Neuronal stem cell (in vitro differentiated cells): ENCODE measurements around the gene COL6A2.

ENCODE experiments used
- DNase-seq: peaks from one replicate; pipeline ENCODE4 v3.0.0-alpha.2; 2013; ENCODE audit warnings: low spot score
- H2AFZ ChIP-seq: one replicate; pipeline ENCODE4 v1.6.1; 2013; ENCODE audit warnings: mild to moderate bottlenecking, low read length, inconsistent platforms
- H2AK5ac ChIP-seq: 2 replicates; pipeline ENCODE4 v1.6.1; 2013; ENCODE audit warnings: low read depth, mild to moderate bottlenecking, inconsistent platforms, low read length, moderate library complexity, mixed read lengths
- H2BK120ac ChIP-seq: 2 replicates; pipeline ENCODE4 v1.6.1; 2013; ENCODE audit warnings: low read depth, mild to moderate bottlenecking, inconsistent platforms, low read length, moderate library complexity, mixed read lengths
- H2BK12ac ChIP-seq: one replicate; pipeline ENCODE4 v1.6.1; 2013; ENCODE audit warnings: low read length, inconsistent platforms
- H2BK15ac ChIP-seq: 2 replicates; pipeline ENCODE4 v1.6.1; 2013; ENCODE audit warnings: mild to moderate bottlenecking, low read length, inconsistent platforms, mixed read lengths
- H2BK5ac ChIP-seq: one replicate; pipeline ENCODE4 v1.6.1; 2013; ENCODE audit warnings: inconsistent platforms, mild to moderate bottlenecking, low read length, moderate library complexity
- H3K14ac ChIP-seq: one replicate; pipeline ENCODE4 v1.6.1; 2013; ENCODE audit warnings: low read length, inconsistent platforms
- H3K18ac ChIP-seq: 2 replicates; pipeline ENCODE4 v1.6.1; 2013; ENCODE audit warnings: low read length, inconsistent platforms
- H3K23ac ChIP-seq: 2 replicates; pipeline ENCODE4 v1.6.1; 2013; ENCODE audit warnings: low read depth, mild to moderate bottlenecking, mixed read lengths, low read length, inconsistent platforms; ENCODE audit not compliant: poor library complexity
- H3K27ac ChIP-seq: replicated peaks from 3 replicates; pipeline ENCODE4 v1.5.1; 2013; ENCODE audit warnings: low read length, inconsistent platforms
- H3K27me3 ChIP-seq, 3 experiments: 2 replicates each; pipeline ENCODE4 v1.6.1; 2013; ENCODE audit warnings: low read length in 3 of 3, mild to moderate bottlenecking in 2 of 3, inconsistent platforms in 1 of 3, low read depth in 1 of 3, mixed read lengths in 1 of 3, moderate library complexity in 1 of 3; ENCODE audit not compliant: control insufficient read depth in 3 of 3, insufficient read depth in 3 of 3
- H3K36me3 ChIP-seq, 2 donors: replicated peaks in 1 of 2; 2 replicates each; pipeline ENCODE4 v1.6.1; 2013; ENCODE audit warnings: low read length in 2 of 2; ENCODE audit not compliant: control insufficient read depth in 2 of 2, insufficient read depth in 2 of 2
- H3K4ac ChIP-seq: 2 replicates; pipeline ENCODE4 v1.6.1; 2013; ENCODE audit warnings: inconsistent platforms, mild to moderate bottlenecking, low read length, moderate library complexity
- H3K4me1 ChIP-seq, 2 donors: 1 replicate in 1 of 2; 2 replicates in 1 of 2; pipeline ENCODE4 v1.6.1; 2013; ENCODE audit warnings: low read length in 2 of 2, low read depth in 1 of 2; ENCODE audit not compliant: control insufficient read depth in 2 of 2, insufficient read depth in 1 of 2
- H3K4me2 ChIP-seq: one replicate; pipeline ENCODE4 v1.6.1; 2013; ENCODE audit warnings: mild to moderate bottlenecking, low read length, inconsistent platforms; ENCODE audit not compliant: insufficient read depth, poor library complexity, severe bottlenecking
- H3K4me3 ChIP-seq, 2 donors: 2 replicates each; pipeline ENCODE4 v1.5.1; 2013; ENCODE audit warnings: low read length in 2 of 2, mild to moderate bottlenecking in 2 of 2, inconsistent platforms in 1 of 2, moderate library complexity in 1 of 2
- H3K79me1 ChIP-seq: one replicate; pipeline ENCODE4 v1.6.1; 2013; ENCODE audit warnings: low read depth, mild to moderate bottlenecking, inconsistent platforms, low read length, moderate library complexity
- H3K9ac ChIP-seq: one replicate; pipeline ENCODE4 v1.6.1; 2013; ENCODE audit warnings: mild to moderate bottlenecking, low read depth, low read length, inconsistent platforms; ENCODE audit not compliant: poor library complexity
- H3K9me3 ChIP-seq, 2 donors: replicated peaks in 1 of 2; 2 replicates each; pipeline versions ENCODE3 to v1.6.1; 2013; ENCODE audit warnings: low read length in 2 of 2, mild to moderate bottlenecking in 2 of 2, inconsistent platforms in 1 of 2, low read depth in 1 of 2, mixed read lengths in 1 of 2, moderate library complexity in 1 of 2; ENCODE audit not compliant: control insufficient read depth in 2 of 2, insufficient read depth in 1 of 2
- H4K8ac ChIP-seq: one replicate; pipeline ENCODE4 v1.6.1; 2013; ENCODE audit warnings: low read depth, mild to moderate bottlenecking, inconsistent platforms, low read length, moderate library complexity
- H4K91ac ChIP-seq: one replicate; pipeline ENCODE4 v1.6.1; 2013; ENCODE audit warnings: low read length, low read depth, mild to moderate bottlenecking, inconsistent platforms; ENCODE audit not compliant: poor library complexity
- WGBS, 2 donors: extraction: QIAGEN DNeasy Blood & Tissue Kit; methylation state at CpG; one replicate each; pipeline ENCODE4 v1.1.7; 2013; ENCODE audit warnings: missing lambda C conversion rate in 2 of 2, mixed read lengths in 1 of 2; ENCODE audit not compliant: insufficient read length in 2 of 2, insufficient replicate concordance in 1 of 2; ENCODE audit errors: extremely low coverage in 2 of 2; 5-methylcytosine and 5-hydroxymethylcytosine counted together

Gene COL6A2

DNA sequence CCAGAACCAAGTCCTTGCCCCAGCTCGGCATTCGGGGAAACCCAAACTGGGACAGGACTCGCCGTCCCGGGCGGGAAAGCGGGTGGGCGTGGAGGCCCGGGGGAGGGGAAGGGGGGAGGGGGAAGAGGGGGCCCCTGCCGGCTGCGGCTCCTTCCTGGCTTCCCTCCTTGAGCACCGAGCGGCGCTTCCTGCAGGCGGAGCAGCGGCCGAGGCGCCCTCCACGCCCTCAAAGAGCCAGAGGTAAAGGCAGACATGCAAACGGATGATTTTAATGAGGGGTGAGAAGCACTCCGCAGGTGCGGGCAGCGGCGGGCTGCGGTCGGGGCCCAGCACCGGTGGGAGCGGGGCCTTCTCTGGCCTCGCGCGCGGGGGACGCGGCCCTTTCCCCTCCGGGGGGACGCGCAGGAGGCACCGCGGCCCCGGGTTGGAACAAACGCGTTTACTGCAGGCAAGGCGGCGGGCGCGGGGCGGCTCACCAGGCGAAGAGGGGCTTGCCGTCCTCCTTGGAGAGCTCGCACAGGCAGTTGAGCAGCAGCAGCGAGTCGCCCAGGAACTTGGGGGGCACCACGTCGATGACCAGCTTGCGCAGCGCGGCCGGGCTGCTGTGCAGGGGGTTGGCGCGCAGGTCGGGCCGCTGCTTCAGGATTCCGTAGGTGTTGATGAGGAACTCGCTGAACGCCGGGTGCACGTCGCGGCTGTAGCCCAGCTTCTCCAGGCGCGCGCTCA, 63.2 kb downstream of the COL6A2 start:
- Histone ChIP-seq H2BK12ac (no peak overlapping the region), H2AK5ac (no peak overlapping the region), H3K4me2 (no peak overlapping the region), H3K4me1 (peaks cover 2 to 3% of the 10 kb centered on the region in 2 donors), H3K14ac (peak overlapping the region; percentile 38), H3K36me3 (peaks cover 0 to under 1% of the 10 kb centered on the region in 2 donors), H2BK5ac (no peak overlapping the region), H3K79me1 (peaks cover 4% of the 10 kb centered on the region), H2BK15ac (no peak overlapping the region), H4K91ac (no peak overlapping the region), H3K4me3 (peak overlapping the region in 1 of 2 donors; percentile 53), H3K27me3 (no peaks in the 10 kb centered on the region), H3K4ac (no peak overlapping the region), H3K23ac (peak overlapping the region; percentile 80), H3K9ac (no peak overlapping the region), H3K18ac (no peak overlapping the region), H2AFZ (no peak overlapping the region), H2BK120ac (no peak overlapping the region), H3K9me3 (peaks cover 3 to 5% of the 10 kb centered on the region in 2 donors), H3K27ac (no peak overlapping the region), H4K8ac (no peak overlapping the region)
- no peak for DNase-seq
- WGBS, 2 donors, result no CpG with 5 or more reads among the region's 72 CpGs

DNA sequence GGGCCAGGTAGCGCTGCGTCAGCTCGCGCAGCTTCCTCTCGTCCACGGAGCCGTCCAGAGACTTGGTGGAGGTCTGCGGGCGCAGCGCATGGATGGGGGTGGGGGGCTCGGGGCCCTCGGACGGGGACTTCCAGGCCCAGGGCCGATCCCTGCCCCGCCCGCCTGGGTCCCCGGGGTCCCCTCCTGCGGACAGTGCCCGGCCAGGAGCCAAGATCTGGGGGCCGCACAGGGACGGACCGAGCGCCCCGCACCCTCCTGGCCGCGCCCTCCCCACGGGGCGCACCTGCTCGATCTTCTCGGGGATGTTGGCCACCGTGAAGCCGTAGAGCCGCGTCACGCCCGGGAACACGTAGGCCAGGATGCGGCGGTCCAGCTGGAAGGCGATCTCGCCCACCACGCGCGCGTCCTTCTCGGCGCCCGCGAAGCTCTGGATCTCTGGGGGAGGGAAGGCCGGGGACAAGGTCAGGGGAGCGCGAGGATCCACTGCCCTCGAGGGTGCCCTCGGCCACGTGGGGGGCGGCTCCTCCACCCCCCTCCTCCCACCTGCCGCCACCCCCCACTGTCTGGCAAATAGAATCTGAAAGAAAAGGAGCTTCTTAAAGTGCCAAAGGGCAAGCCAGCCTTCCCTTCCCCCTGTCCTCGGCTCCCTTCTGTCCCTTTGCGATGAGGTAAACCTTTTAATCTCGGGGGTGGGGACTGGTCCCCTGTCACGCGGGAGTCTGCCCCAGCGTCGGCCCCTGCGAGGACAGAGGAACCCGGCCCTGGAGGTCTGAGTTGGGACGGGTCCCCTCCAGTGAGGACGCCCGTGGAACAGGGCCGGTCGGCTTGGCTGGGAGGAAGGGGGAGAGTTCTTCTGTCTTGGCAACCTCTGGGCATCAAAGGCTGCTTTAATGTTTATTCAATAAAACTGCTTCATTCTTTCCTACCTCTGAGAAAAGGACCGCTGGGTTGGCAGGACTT, 64.0 kb downstream of the COL6A2 start:
- no peaks in the 10 kb centered on the region for H3K36me3 ChIP-seq

DNA sequence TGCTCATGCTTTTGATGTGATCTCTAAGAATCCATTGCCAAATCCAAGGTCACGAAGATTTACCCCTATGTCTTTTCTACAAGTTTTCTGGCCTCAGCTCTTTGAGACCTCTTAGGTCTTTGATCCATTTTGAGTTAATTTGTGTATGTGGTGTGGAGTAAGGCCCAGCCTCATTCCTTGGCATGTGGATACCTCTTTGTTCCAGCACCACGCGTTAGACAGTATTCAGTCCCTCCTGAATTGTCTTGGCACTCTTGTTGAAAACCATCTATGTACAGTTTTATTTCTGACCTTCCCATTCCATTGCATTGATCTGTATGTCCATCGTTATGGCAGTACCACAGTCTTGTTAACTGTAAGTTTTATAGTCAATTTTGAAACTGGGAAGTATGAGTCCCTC, 65.5 kb downstream of the COL6A2 start:
- peaks cover 3 to 4% of the 10 kb centered on the region in 2 donors for H3K9me3 ChIP-seq
- no peak overlapping the region for H4K8ac ChIP-seq
- no peak overlapping the region for H3K9ac ChIP-seq
- no peak overlapping the region for H3K18ac ChIP-seq
- H2BK12ac ChIP-seq, result no peak overlapping the region
- no peaks in the 10 kb centered on the region for H3K27me3 ChIP-seq
- H3K27ac ChIP-seq, result no peak overlapping the region
- H3K4me2 ChIP-seq, result no peak overlapping the region
- no peak overlapping the region for H3K4me3 ChIP-seq
- no peak overlapping the region for H2BK5ac ChIP-seq
- no peaks in the 10 kb centered on the region for H3K36me3 ChIP-seq
- H4K91ac ChIP-seq, result no peak overlapping the region
- H2AFZ ChIP-seq, result no peak overlapping the region
- no peak overlapping the region for H3K23ac ChIP-seq
- no peak overlapping the region for H2BK120ac ChIP-seq
- no peak overlapping the region for H3K14ac ChIP-seq
- H3K79me1 ChIP-seq, result peaks cover 3% of the 10 kb centered on the region
- H2BK15ac ChIP-seq, result no peak overlapping the region
- WGBS, 2 donors, result no CpG with 5 or more reads among the region's 4 CpGs
- no peak for DNase-seq
- no peak overlapping the region for H2AK5ac ChIP-seq
- no peaks in the 10 kb centered on the region for H3K4me1 ChIP-seq
- no peak overlapping the region for H3K4ac ChIP-seq

More for the DNA sequence above, 64.0 kb downstream of the COL6A2 start:
- peaks cover 4% of the 10 kb centered on the region for H3K79me1 ChIP-seq
- no peak overlapping the region for H2AK5ac ChIP-seq
- peak overlapping the region; percentile 96 for H4K8ac ChIP-seq
- H3K4me2 ChIP-seq, result no peak overlapping the region
- no peak overlapping the region for H2AFZ ChIP-seq
- no peak overlapping the region for H2BK5ac ChIP-seq
- peak overlapping the region; percentile 12 for H3K23ac ChIP-seq
- H3K4ac ChIP-seq, result no peak overlapping the region
- no peak for DNase-seq
- no peak overlapping the region for H3K18ac ChIP-seq
- no peak overlapping the region for H3K9ac ChIP-seq
- no peak overlapping the region for H2BK120ac ChIP-seq
- no peak overlapping the region for H3K27ac ChIP-seq
- H3K27me3 ChIP-seq, result no peaks in the 10 kb centered on the region
- no peak overlapping the region for H3K14ac ChIP-seq
- peaks cover 3 to 4% of the 10 kb centered on the region in 2 donors for H3K9me3 ChIP-seq
- no peaks in the 10 kb centered on the region for H3K4me1 ChIP-seq
- no peak overlapping the region for H2BK12ac ChIP-seq
- WGBS, 2 donors, result no CpG with 5 or more reads among the region's 72 CpGs
- H3K4me3 ChIP-seq, result no peak overlapping the region
- H4K91ac ChIP-seq, result no peak overlapping the region
- H2BK15ac ChIP-seq, result no peak overlapping the region

DNA sequence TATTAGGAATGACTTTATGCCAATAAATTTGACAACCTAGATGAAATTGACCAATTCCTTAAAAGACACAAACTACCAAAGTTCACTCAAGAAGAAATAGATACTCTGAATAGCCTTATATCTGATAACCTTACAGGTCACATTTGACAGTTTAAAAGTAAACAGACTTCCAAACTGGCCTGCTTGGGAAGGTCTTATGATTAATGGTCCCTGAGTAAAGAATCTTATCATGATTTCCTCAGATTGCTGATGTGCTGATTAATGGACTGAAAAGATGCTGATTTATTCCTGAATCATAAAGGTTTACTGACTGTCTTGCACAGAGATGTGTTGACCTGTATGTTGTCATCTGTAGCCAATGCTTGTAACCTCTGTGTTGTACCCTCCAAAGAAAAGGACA, 67.2 kb downstream of the COL6A2 start:
- Histone ChIP-seq H2BK5ac (no peak overlapping the region), H3K4ac (no peak overlapping the region), H3K4me2 (no peak overlapping the region), H3K79me1 (peaks cover 3% of the 10 kb centered on the region), H4K91ac (no peak overlapping the region), H3K9ac (no peak overlapping the region), H2AK5ac (no peak overlapping the region), H3K27ac (no peak overlapping the region), H3K4me3 (no peak overlapping the region), H3K27me3 (no peaks in the 10 kb centered on the region), H3K9me3 (peaks cover 3 to 4% of the 10 kb centered on the region in 2 donors), H2BK120ac (no peak overlapping the region), H3K36me3 (no peaks in the 10 kb centered on the region), H3K4me1 (no peaks in the 10 kb centered on the region), H2BK12ac (no peak overlapping the region), H3K18ac (no peak overlapping the region), H2BK15ac (no peak overlapping the region), H3K14ac (no peak overlapping the region), H2AFZ (no peak overlapping the region), H3K23ac (no peak overlapping the region), H4K8ac (no peak overlapping the region)
- no peak for DNase-seq
